GM12892 (cell line): Measurements from ENCODE around the gene RPA3.

ENCODE experiments used
- POLR2A ChIP-seq: IDR thresholded peaks from 2 replicates; pipeline ENCODE4 v1.6.1; 2011; ENCODE audit warnings: low read depth, low read length, control low read depth
- POLR2AphosphoS5 ChIP-seq: IDR thresholded peaks from 2 replicates; pipeline ENCODE4 v1.6.1; 2011; ENCODE audit warnings: low read depth, low read length, control low read depth

- TF ChIP-seq POLR2A: no peak
- no peak for TF ChIP-seq POLR2AphosphoS5
Observed at GRCh38 chr7:7706101-7706511, 12.3 kb downstream of the RPA3 start.
